Natural killer cell treated with Interleukin-12 subunit alpha and Interleukin-12 subunit beta and Interleukin-15 and Interleukin-18, amount 100 ng/mL, for 72 hours (primary cell): Measurements from ENCODE around the gene LSM14A. TPM values are rescaled to one million over a fixed set of nuclear protein-coding genes. Genes with fewer than 3 reads are reported as not detected.
A peak's percentile ranks its signal among the peaks of the same experiment; 100 is the strongest.
"Not testable (repeated sequence)": the region's sequence is repeated elsewhere in the genome, so short reads cannot be mapped to it uniquely, and the experiment has no call there.

ENCODE experiments used
- ATAC-seq, 2 donors: fragments of 150-1000 bp; cut with Tn5 transposase in 1 of 2; sonication (Bioruptor Pico), chemical (Tn5 transposase) in 1 of 2; 2 replicates each; pipeline ENCODE4 v1.10.0; 2021
- DNase-seq: peaks from one replicate; pipeline ENCODE4 v3.0.0; 2022; ENCODE audit warnings: low spot score
- H3K27ac Mint-ChIP-seq, 2 donors: 1 replicate in 1 of 2; 2 replicates in 1 of 2; pipeline ENCODE4 v1.8.0; 2022; ENCODE audit warnings: mixed read lengths in 2 of 2, mild to moderate bottlenecking in 1 of 2, moderate library complexity in 1 of 2
- H3K27me3 Mint-ChIP-seq, 2 donors: 1 replicate in 1 of 2; 2 replicates in 1 of 2; pipeline ENCODE4 v1.8.0; 2022; ENCODE audit warnings: mixed read lengths in 2 of 2
- H3K36me3 Mint-ChIP-seq: one replicate; pipeline ENCODE4 v1.8.0; 2022; ENCODE audit warnings: mixed read lengths
- H3K4me1 Mint-ChIP-seq, 2 donors: 1 replicate in 1 of 2; 2 replicates in 1 of 2; pipeline ENCODE4 v1.8.0; 2022; ENCODE audit warnings: low read depth in 2 of 2, mixed read lengths in 2 of 2, mild to moderate bottlenecking in 1 of 2
- H3K4me3 Mint-ChIP-seq: one replicate; pipeline ENCODE4 v1.8.0; 2022; ENCODE audit warnings: mixed read lengths
- H3K9me3 Mint-ChIP-seq: 2 replicates; pipeline ENCODE4 v1.8.0; 2022; ENCODE audit warnings: mixed read lengths
- total RNA-seq, 2 donors: library from RNA; stranded (reverse); gene quantifications; one replicate each; pipeline ENCODE4 v1.2.3, GENCODE V29; 2022

Gene LSM14A
- total RNA-seq, 2 donors from 2014 or later, result 119 to 135 TPM

GRCh38 chr19:34232566-34233481 is 60.5 kb downstream of the LSM14A start:
- peaks cover 32 to 34% of the 10 kb centered on the region in 2 donors for H3K4me1 Mint-ChIP-seq
- peaks cover 9% of the 10 kb centered on the region for H3K36me3 Mint-ChIP-seq
- no peak for DNase-seq
- H3K27ac Mint-ChIP-seq, result peak overlapping the region; percentile 76 to 86
- ATAC-seq, result peak; percentile 83 to 85
- H3K27me3 Mint-ChIP-seq, result no peaks in the 10 kb centered on the region
- no peaks in the 10 kb centered on the region for H3K9me3 Mint-ChIP-seq
- H3K4me3 Mint-ChIP-seq, result peak overlapping the region; percentile 72

DNA sequence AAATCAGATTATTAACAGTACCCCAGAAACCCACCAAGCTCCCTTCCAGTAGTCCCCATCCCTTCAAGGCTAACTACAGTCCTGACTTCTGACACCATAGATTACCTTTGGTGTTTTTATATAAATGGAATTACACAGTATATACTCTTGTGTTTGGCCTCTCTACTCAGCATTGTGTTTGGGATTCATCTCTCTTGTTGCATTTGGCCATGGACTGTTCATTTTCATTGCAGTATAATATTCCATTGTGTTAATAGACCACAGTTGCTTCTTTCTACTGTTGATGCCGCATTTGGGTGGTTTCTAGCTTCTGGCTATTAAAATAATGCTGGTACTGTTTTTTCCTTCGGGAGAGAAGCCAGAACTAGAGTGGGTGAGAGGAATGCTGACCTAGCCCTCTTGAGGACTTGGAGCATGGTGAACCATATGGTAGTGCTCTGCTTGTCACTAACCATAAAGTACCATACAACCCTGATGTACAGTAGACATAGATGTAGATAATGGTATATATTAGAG is 63.2 kb downstream of the LSM14A start:
- H3K27ac Mint-ChIP-seq, result no peak overlapping the region
- H3K27me3 Mint-ChIP-seq, result no peaks in the 10 kb centered on the region
- no peak for DNase-seq
- H3K9me3 Mint-ChIP-seq, result no peaks in the 10 kb centered on the region
- H3K36me3 Mint-ChIP-seq, result no peaks in the 10 kb centered on the region
- no peak for ATAC-seq
- H3K4me1 Mint-ChIP-seq, result peaks cover 19 to 26% of the 10 kb centered on the region in 2 donors
- H3K4me3 Mint-ChIP-seq, result no peak overlapping the region

GRCh38 chr19:34236035-34236987 is 64.0 kb downstream of the LSM14A start:
- H3K36me3 Mint-ChIP-seq, result no peaks in the 10 kb centered on the region
- peak overlapping the region in 1 of 2 donors; percentile 12 for H3K27ac Mint-ChIP-seq
- H3K27me3 Mint-ChIP-seq, result no peaks in the 10 kb centered on the region
- DNase-seq, result no peak
- H3K9me3 Mint-ChIP-seq, result no peaks in the 10 kb centered on the region
- no peak for ATAC-seq
- peaks cover 15 to 21% of the 10 kb centered on the region in 2 donors for H3K4me1 Mint-ChIP-seq
- H3K4me3 Mint-ChIP-seq, result no peak overlapping the region

GRCh38 chr19:34237283-34237682 is 65.0 kb downstream of the LSM14A start:
- H3K36me3 Mint-ChIP-seq, result no peaks in the 10 kb centered on the region
- H3K27me3 Mint-ChIP-seq, result no peaks in the 10 kb centered on the region
- H3K27ac Mint-ChIP-seq, result no peak overlapping the region

GRCh38 chr19:34237939-34238338 is 65.6 kb downstream of the LSM14A start:
- ATAC-seq (no peak), DNase-seq (no peak)
- no peaks in the 10 kb centered on the region for H3K36me3 Mint-ChIP-seq
- H3K4me1 Mint-ChIP-seq, result peaks cover 4 to 12% of the 10 kb centered on the region in 2 donors
- no peaks in the 10 kb centered on the region for H3K9me3 Mint-ChIP-seq
- H3K27ac Mint-ChIP-seq, result no peak overlapping the region
- no peak overlapping the region for H3K4me3 Mint-ChIP-seq
- no peaks in the 10 kb centered on the region for H3K27me3 Mint-ChIP-seq

More at GRCh38 chr19:34237283-34237682, 65.0 kb downstream of the LSM14A start:
- ATAC-seq (no peak), DNase-seq (no peak)
- no peaks in the 10 kb centered on the region for H3K9me3 Mint-ChIP-seq
- H3K4me1 Mint-ChIP-seq, result peaks cover 10 to 18% of the 10 kb centered on the region in 2 donors
- H3K4me3 Mint-ChIP-seq, result no peak overlapping the region

GRCh38 chr19:34241513-34242337 is 69.4 kb downstream of the LSM14A start:
- no peak overlapping the region for H3K4me3 Mint-ChIP-seq
- H3K27me3 Mint-ChIP-seq, result no peaks in the 10 kb centered on the region
- DNase-seq, result no peak
- H3K27ac Mint-ChIP-seq, result no peak overlapping the region
- peak in 1 of 2 donors; percentile 46 for ATAC-seq
- no peaks in the 10 kb centered on the region for H3K9me3 Mint-ChIP-seq
- H3K4me1 Mint-ChIP-seq, result no peaks in the 10 kb centered on the region
- no peaks in the 10 kb centered on the region for H3K36me3 Mint-ChIP-seq

GRCh38 chr19:34243138-34243875 is 71.0 kb downstream of the LSM14A start:
- H3K36me3 Mint-ChIP-seq, H3K4me3 Mint-ChIP-seq, H3K27me3 Mint-ChIP-seq, DNase-seq, H3K27ac Mint-ChIP-seq, H3K4me1 Mint-ChIP-seq, ATAC-seq, H3K9me3 Mint-ChIP-seq: not testable (repeated sequence)

GRCh38 chr19:34243876-34244578 is 71.7 kb downstream of the LSM14A start:
- no peaks in the 10 kb centered on the region for H3K4me1 Mint-ChIP-seq
- H3K4me3 Mint-ChIP-seq, result no peak overlapping the region
- H3K27ac Mint-ChIP-seq, result no peak overlapping the region
- no peaks in the 10 kb centered on the region for H3K27me3 Mint-ChIP-seq
- H3K36me3 Mint-ChIP-seq, result no peaks in the 10 kb centered on the region
- DNase-seq (no peak), ATAC-seq (no peak)
- no peaks in the 10 kb centered on the region for H3K9me3 Mint-ChIP-seq

DNA sequence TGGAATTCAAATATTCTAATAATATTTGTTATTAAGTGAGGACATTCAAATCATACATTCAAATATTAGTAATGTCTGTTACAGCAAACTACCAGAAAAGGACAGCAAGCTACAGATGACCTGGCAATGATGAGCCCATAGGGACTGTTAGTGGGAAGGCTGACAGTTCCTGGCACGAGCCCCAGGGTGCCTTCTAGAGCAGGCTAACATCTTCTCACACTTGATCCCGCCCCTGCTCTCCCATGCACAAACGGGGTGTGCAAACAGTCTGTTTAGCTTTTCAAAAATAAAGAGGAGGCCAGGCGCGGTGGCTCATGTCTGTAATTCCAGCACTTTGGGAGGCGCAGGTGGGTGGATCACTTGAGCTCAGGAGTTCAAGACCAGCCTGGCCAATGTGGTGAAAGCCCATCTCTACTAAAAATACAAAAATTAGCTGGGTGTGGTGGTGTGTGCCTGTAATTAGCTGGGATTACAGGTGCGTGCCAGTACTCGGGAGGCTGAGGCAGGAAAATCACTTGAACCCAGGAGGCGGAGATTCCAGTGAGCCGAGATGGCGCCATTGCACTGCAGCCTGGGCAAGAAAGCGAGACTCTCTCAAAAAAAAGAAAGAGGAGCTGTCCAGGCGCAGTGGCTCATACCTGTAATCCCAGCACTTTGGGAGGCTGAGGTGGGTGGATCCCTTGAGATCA is 72.5 kb downstream of the LSM14A start:
- Mint-ChIP-seq H3K4me1 (no peaks in the 10 kb centered on the region), H3K4me3 (no peak overlapping the region), H3K27me3 (no peaks in the 10 kb centered on the region), H3K27ac (no peak overlapping the region), H3K9me3 (no peaks in the 10 kb centered on the region), H3K36me3 (no peaks in the 10 kb centered on the region)
- DNase-seq (no peak), ATAC-seq (no peak)

GRCh38 chr19:34246340-34246739 is 74.0 kb downstream of the LSM14A start:
- ATAC-seq, result no peak
- Mint-ChIP-seq H3K36me3 (no peaks in the 10 kb centered on the region), H3K27ac (no peak overlapping the region), H3K4me3 (no peak overlapping the region), H3K4me1 (no peaks in the 10 kb centered on the region), H3K9me3 (no peaks in the 10 kb centered on the region), H3K27me3 (no peaks in the 10 kb centered on the region)
- no peak for DNase-seq

DNA sequence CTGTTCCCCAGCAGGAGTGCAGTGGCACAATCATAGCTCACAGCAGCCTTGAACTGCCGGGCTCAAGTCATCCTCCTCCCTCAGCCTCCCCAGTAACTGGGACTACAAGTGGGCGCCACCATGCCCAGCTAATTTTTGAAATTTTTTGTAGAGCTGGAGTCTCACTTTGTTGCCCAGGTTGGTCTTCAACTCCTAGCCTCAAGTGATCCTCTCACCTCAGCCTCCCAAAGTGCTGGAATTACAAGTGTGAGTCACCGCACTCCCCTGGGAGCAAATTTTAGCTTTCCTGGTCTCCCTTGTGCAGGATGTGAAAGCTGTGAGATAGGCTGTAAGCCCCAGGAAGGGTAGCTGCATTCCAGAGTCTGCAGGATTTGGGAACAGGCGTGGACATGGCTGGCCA is 76.6 kb downstream of the LSM14A start:
- H3K4me3 Mint-ChIP-seq, result no peak overlapping the region
- DNase-seq, result no peak
- no peak for ATAC-seq
- H3K27ac Mint-ChIP-seq, result no peak overlapping the region
- H3K27me3 Mint-ChIP-seq, result no peaks in the 10 kb centered on the region
- peaks cover 2 to 7% of the 10 kb centered on the region in 2 donors for H3K4me1 Mint-ChIP-seq
- no peaks in the 10 kb centered on the region for H3K36me3 Mint-ChIP-seq
- H3K9me3 Mint-ChIP-seq, result no peaks in the 10 kb centered on the region

GRCh38 chr19:34253167-34253566 is 80.9 kb downstream of the LSM14A start:
- ATAC-seq, DNase-seq, H3K9me3 Mint-ChIP-seq, H3K27me3 Mint-ChIP-seq, H3K36me3 Mint-ChIP-seq: not testable (repeated sequence)
- Mint-ChIP-seq H3K27ac (peak overlapping the region; percentile 82 to 86), H3K4me3 (peak overlapping the region; percentile 92), H3K4me1 (peaks cover 10 to 11% of the 10 kb centered on the region in 2 donors)
